Measurements from ENCODE around the gene ADGRA1.

Gene ADGRA1

DNA sequence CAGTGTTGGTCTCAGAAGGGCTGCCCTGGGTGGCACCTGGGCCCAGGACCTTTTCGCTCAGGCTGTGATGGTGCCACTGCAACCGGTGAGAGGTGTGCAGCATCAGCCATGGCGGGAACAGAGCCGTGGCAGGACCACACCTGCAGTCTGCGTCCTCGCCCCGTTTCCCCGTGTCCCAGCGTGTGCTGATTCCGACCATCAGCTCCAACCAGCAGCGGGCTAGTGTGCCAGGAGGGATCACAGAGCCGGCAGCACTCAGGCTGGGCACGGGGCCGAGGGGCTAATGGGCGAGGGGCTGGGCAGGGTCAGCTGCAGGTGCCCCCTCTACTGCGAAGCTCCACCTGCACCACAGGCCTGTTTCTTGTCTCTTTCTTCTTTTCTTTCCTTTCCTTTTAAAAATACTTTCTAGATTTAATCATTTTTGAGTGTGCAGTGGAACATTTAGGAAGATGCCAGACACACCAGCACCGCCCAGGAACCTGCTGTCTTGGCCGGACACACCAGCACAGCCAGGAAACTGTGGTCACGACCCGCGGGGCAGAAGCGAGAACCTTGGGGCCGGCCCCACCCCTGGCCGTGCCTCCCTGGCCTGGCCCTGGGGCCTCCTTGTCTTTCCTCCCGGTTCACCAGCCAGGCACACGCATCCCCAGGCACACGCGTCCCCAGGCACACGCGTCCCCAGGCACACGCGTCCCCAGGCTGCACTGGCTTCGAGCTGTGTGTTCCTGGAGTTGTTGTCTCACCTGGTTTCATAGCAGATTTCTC lies 34.6 kb downstream of the ADGRA1 start:
- H3K4me3 ChIP-seq (ENCODE audit: low read length): no peak overlapping the region
- no peak for DNase-seq (ENCODE audit: low read depth)
- TF ChIP-seq, protein P1, sequence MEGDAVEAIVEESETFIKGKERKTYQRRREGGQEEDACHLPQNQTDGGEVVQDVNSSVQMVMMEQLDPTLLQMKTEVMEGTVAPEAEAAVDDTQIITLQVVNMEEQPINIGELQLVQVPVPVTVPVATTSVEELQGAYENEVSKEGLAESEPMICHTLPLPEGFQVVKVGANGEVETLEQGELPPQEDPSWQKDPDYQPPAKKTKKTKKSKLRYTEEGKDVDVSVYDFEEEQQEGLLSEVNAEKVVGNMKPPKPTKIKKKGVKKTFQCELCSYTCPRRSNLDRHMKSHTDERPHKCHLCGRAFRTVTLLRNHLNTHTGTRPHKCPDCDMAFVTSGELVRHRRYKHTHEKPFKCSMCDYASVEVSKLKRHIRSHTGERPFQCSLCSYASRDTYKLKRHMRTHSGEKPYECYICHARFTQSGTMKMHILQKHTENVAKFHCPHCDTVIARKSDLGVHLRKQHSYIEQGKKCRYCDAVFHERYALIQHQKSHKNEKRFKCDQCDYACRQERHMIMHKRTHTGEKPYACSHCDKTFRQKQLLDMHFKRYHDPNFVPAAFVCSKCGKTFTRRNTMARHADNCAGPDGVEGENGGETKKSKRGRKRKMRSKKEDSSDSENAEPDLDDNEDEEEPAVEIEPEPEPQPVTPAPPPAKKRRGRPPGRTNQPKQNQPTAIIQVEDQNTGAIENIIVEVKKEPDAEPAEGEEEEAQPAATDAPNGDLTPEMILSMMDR (IDR thresholded peaks at IDR 0.05; ENCODE audit: insufficient read depth, low read depth, low read length, missing control alignments): no peak

DNA sequence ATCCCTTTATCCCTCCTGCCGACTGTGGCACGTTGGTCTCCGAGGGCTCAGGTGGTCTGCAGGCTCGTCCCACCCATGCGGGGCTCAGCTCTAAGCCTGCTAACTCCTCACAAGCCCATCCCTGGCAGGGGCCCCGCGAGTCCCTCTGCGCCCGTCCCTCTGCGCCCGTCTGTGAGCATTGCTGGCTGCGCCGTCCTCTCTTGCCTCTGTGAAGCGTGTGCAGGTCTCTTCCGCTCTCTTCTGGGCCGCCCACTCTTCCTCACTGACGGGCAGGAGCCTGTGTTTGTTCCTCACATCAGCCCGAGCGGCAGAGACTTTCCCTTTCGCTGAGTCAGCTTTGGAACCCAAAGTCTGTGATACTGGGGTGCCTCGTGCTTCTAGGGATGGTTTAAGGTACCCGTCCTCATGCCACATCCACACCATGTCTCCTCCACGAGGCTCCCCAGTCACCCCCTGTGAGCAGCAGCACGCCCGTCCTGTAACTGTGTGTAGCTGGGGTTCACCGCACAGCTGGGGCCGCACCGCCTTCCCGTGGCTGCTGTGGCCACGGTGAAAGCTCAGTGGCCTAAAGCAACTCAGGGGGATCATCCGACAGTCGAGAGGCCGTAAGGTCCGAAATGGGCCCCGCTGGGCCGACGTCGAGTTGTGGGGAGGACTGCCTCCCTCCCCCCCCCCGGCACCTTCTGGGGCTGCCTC lies 35.5 kb downstream of the ADGRA1 start:
- no peak for DNase-seq (ENCODE audit: low read depth)
- TF ChIP-seq, protein P1 (IDR thresholded peaks at IDR 0.05; ENCODE audit: insufficient read depth, low read depth, low read length, missing control alignments): no peak
- H3K4me3 ChIP-seq (ENCODE audit: low read length): no peak overlapping the region

DNA sequence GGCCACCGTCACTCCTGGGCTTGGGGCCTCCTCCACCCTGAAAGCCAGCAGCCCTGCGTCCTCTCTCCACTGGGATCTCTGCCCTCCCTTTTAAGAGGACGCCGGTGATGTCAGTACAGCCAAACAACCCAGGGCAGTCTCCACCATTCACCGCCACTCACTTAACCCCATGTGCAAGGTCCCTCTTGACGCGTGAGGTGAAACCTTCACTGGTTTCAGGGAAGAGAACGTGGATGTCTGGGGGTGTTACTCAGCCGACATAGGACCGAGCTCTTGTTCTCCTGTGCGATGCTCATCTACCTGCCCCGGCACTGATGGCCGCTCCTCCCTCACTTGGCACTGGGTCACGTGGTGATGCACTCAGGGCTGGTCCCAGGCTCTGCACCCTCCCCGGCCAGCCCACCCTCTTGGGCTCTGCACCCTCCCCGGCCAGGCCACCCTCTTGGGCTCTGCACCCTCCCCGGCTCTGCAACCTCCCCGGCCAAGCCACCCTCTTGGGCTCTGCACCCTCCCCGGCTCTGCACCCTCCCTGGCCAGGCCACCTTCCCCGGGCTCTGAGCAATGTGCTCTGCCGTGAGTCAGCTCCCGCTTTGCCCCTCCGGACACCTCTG lies 36.1 kb downstream of the ADGRA1 start:
- H3K4me3 ChIP-seq (ENCODE audit: low read length): no peak overlapping the region
- TF ChIP-seq, protein P1 (IDR thresholded peaks at IDR 0.05; ENCODE audit: insufficient read depth, low read depth, low read length, missing control alignments): no peak
- no peak for DNase-seq (ENCODE audit: low read depth)

DNA sequence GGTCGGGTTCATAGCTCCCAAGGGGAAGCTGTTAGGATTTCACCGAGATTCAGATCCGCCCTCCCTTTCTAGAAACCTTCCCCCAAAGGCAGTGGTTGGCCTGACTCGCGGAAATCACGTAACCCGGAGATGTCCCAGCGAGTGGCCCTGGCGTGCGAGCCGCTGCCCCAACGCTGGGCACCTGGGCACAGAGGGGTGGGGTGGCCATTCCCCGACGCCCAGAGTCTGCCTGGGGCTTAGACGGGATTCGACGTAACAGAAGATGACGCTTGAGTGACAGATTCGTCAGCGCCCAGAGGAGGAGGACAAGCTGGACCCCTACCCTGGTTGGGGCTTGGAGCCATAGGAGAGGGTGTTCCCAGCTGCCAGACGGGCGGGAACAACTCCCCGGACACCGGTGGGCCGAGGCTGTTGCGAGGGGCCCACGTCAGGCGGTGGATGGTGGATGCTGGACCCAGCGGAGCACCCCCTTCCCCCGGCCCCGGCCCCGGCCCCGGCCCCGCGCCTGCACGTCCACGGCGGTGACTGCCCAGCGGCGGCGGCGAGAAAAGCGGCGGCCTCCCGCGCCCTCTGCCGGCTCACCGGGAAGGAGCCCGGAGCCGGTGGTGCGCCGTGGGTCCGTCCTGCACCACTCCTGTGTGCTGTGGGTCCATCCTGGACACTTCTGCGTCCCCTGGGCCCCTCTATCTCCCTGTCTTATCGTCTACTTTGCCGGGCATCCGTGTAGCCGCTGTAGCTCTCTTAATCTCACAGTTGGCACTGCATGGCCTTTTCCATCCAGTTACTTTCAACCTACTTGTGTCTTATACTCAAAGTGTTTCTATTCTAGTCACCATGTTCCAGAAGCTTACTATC lies 36.9 kb downstream of the ADGRA1 start:
- DNase-seq (ENCODE audit: low read depth): no peak
- no peak overlapping the region for H3K4me3 ChIP-seq (ENCODE audit: low read length)
- TF ChIP-seq, protein P1 (IDR thresholded peaks at IDR 0.05; ENCODE audit: insufficient read depth, low read depth, low read length, missing control alignments): no peak

DNA sequence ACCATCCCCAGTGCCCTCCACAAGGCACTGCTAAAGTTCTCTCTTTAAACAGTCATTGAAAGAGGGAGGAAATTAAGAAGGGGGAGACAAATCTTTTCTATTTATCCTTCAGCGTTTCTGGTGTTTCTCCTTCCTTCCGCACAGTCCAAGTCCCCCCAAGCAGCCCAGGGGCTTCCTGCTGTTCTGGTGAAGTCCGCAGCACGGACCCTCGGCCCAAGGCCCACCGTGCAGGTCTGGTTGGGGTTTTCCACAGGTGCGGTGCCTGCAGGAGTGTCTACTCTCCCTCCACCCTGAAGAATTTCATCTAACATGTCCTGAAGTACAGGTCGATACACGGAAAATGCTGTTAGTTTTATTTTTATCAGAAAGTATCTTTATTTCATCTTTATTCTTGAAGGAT lies 38.2 kb downstream of the ADGRA1 start:
- TF ChIP-seq, protein P1 (IDR thresholded peaks at IDR 0.05; ENCODE audit: insufficient read depth, low read depth, low read length, missing control alignments): no peak
- H3K4me3 ChIP-seq (ENCODE audit: low read length): no peak overlapping the region
- no peak for DNase-seq (ENCODE audit: low read depth)

DNA sequence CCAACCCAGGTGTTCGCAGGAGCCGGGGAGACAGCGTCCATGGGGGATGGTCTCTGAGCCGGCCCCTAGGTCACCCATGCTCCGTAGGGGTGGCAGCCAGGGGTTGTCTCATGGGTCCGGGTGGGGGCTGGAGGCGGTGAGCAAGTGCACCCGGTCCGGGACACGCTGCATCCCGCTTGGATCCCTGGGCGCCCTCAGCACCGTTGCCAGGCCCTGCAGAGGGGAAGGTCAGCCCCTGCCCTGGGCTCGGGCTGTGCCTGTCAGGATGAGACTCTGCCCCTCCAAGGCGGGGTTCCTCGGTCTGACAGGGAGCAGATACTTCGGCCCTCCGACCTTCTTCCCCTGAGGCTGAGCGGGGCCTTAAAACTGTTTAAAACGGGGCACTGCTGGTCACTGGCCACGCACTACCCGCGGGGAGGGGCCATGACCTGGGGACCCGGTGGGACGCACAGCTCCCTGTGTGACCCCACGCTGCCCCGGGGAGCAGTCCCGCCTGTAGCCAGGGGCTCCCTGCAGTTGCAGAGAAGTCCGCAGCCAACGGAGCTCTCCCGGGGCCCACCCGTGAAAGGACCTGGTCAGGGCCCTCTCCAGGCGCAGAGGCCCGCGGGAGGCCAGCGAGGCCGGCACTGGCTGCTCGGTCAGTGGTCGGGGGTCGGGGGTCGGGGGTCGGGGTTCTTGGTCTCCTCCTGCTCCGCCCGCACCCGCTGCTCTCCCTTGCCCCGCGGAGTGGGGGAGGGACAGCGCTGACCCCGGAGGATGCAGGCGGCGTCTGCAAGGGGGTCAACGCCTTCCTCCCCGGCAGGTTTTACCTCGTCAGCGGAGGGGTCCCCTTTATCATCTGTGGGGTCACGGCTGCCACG lies 38.9 kb downstream of the ADGRA1 start:
- H3K4me3 ChIP-seq (ENCODE audit: low read length): no peak overlapping the region
- no peak for DNase-seq (ENCODE audit: low read depth)
- TF ChIP-seq, protein P1 (IDR thresholded peaks at IDR 0.05; ENCODE audit: insufficient read depth, low read depth, low read length, missing control alignments): no peak
